Measurements from ENCODE around the gene FAM120A.

- no peak for TF ChIP-seq EP300 (IDR thresholded peaks at IDR 0.05)
- TF ChIP-seq CTCF (IDR thresholded peaks at IDR 0.05): no peak
- no peak for TF ChIP-seq POLR2A (IDR thresholded peaks at IDR 0.05)
Observed at GRCh38 chr9:93572636-93573515, 121.4 kb downstream of the FAM120A start.

All from upper lobe of left lung (tissue), 4 donors.